Osteoblast (primary cell): ENCODE results near the gene POTEM. TPM values are rescaled to one million over a fixed set of nuclear protein-coding genes. Genes with fewer than 3 reads are reported as not detected.

ENCODE experiments used
- small RNA-seq: library from RNA; depleted of rRNA; stranded (forward); fragments of <200 nt; gene quantifications from one replicate; pipeline ENCODE3, GENCODE V24; 2012
- total RNA-seq: library from RNA; depleted of rRNA; stranded (reverse); fragments of >200 nt; gene quantifications from 2 replicates; pipeline ENCODE4 v1.2.3, GENCODE V29; 2012

The POTEM gene
- total RNA-seq, 1 donor: not detected

Small RNA genes within 50 kb of the gene (small RNA-seq; reads per million reads assigned to genes)
- not detected for gene RNU6-1239P
